ENCODE data around the gene LIMS2. TPM values are rescaled to one million over a fixed set of nuclear protein-coding genes. Genes with fewer than 3 reads are reported as not detected.

The LIMS2 gene
- total RNA-seq, 2 donors from 2014 or later: 2.4 to 4.8 TPM

GRCh38 chr2:127705391-127706065, 30.2 kb upstream of the LIMS2 start:
- H3K9me3 Mint-ChIP-seq: no peaks in the 10 kb centered on the region
- peaks cover 82% of the 10 kb centered on the region for H3K36me3 Mint-ChIP-seq (ENCODE audit: low read depth)
- H3K4me3 Mint-ChIP-seq: no peak overlapping the region
- peaks cover 7% of the 10 kb centered on the region for H3K4me1 Mint-ChIP-seq
- H3K27ac Mint-ChIP-seq: peak overlapping the region; percentile 1
- H3K27me3 Mint-ChIP-seq: no peaks in the 10 kb centered on the region
- ATAC-seq (replicated peaks): no peak

- H3K27ac Mint-ChIP-seq: peak overlapping the region; percentile 1
- no peaks in the 10 kb centered on the region for H3K9me3 Mint-ChIP-seq
- H3K4me1 Mint-ChIP-seq: peaks cover 12% of the 10 kb centered on the region
- H3K36me3 Mint-ChIP-seq (ENCODE audit: low read depth): peaks cover 75% of the 10 kb centered on the region
- ATAC-seq (replicated peaks): no peak
- H3K27me3 Mint-ChIP-seq: no peaks in the 10 kb centered on the region
- H3K4me3 Mint-ChIP-seq: peak overlapping the region; percentile 19
Observed at GRCh38 chr2:127704641-127705390, 29.5 kb upstream of the LIMS2 start.

GRCh38 chr2:127703282-127703681, 28.0 kb upstream of the LIMS2 start:
- H3K36me3 Mint-ChIP-seq (ENCODE audit: low read depth): peaks cover 60% of the 10 kb centered on the region
- peak overlapping the region; percentile 91 for H3K4me3 Mint-ChIP-seq
- H3K4me1 Mint-ChIP-seq: peaks cover 12% of the 10 kb centered on the region

GRCh38 chr2:127702395-127703009, 27.2 kb upstream of the LIMS2 start:
- Mint-ChIP-seq H3K36me3 (ENCODE audit: low read depth) (peaks cover 52% of the 10 kb centered on the region), H3K4me3 (peak overlapping the region; percentile 91), H3K9me3 (no peaks in the 10 kb centered on the region), H3K27ac (peak overlapping the region; percentile 95), H3K4me1 (peaks cover 12% of the 10 kb centered on the region), H3K27me3 (no peaks in the 10 kb centered on the region)
- ATAC-seq (replicated peaks): no peak

More at GRCh38 chr2:127703282-127703681, 28.0 kb upstream of the LIMS2 start:
- H3K27me3 Mint-ChIP-seq: no peaks in the 10 kb centered on the region
- no peak for ATAC-seq (replicated peaks)
- H3K9me3 Mint-ChIP-seq: no peaks in the 10 kb centered on the region
- no peak overlapping the region for H3K27ac Mint-ChIP-seq

- no peaks in the 10 kb centered on the region for H3K27me3 Mint-ChIP-seq
- peak; percentile 68 for ATAC-seq (replicated peaks)
- peak overlapping the region; percentile 91 for H3K4me3 Mint-ChIP-seq
- peaks cover 12% of the 10 kb centered on the region for H3K4me1 Mint-ChIP-seq
- no peaks in the 10 kb centered on the region for H3K9me3 Mint-ChIP-seq
- H3K27ac Mint-ChIP-seq: peak overlapping the region; percentile 95
- H3K36me3 Mint-ChIP-seq (ENCODE audit: low read depth): peaks cover 47% of the 10 kb centered on the region
Observed at GRCh38 chr2:127701651-127702394, 26.5 kb upstream of the LIMS2 start.

GRCh38 chr2:127701193-127701650, 25.9 kb upstream of the LIMS2 start, which contains the start of gene SFT2D3:
Gene SFT2D3, plus strand, starts transcription at chr2:127701497. Its CDS starts 32 bp downstream, at chr2:127701529.
- Mint-ChIP-seq H3K36me3 (ENCODE audit: low read depth) (peaks cover 41% of the 10 kb centered on the region), H3K27me3 (no peaks in the 10 kb centered on the region), H3K9me3 (no peaks in the 10 kb centered on the region), H3K27ac (peak within 1 kb of the TSS; percentile 95), H3K4me1 (peaks cover 12% of the 10 kb centered on the region), H3K4me3 (peak within 1 kb of the TSS; percentile 91)
- peak; percentile 87 for ATAC-seq (replicated peaks)

GRCh38 chr2:127700527-127701192, 25.3 kb upstream of the LIMS2 start:
- H3K4me3 Mint-ChIP-seq: peak overlapping the region; percentile 88
- peaks cover 12% of the 10 kb centered on the region for H3K4me1 Mint-ChIP-seq
- H3K27ac Mint-ChIP-seq: peak overlapping the region; percentile 92
- peaks cover 35% of the 10 kb centered on the region for H3K36me3 Mint-ChIP-seq (ENCODE audit: low read depth)
- ATAC-seq (replicated peaks): peak; percentile 25
- no peaks in the 10 kb centered on the region for H3K27me3 Mint-ChIP-seq
- no peaks in the 10 kb centered on the region for H3K9me3 Mint-ChIP-seq

GRCh38 chr2:127698553-127699355, 23.4 kb upstream of the LIMS2 start:
- Mint-ChIP-seq H3K27me3 (no peaks in the 10 kb centered on the region), H3K4me3 (no peak overlapping the region), H3K27ac (peak overlapping the region; percentile 31), H3K36me3 (ENCODE audit: low read depth) (peaks cover 16% of the 10 kb centered on the region), H3K4me1 (peaks cover 7% of the 10 kb centered on the region), H3K9me3 (no peaks in the 10 kb centered on the region)
- no peak for ATAC-seq (replicated peaks)

- Mint-ChIP-seq H3K4me3 (no peak overlapping the region), H3K36me3 (ENCODE audit: low read depth) (peaks cover 7% of the 10 kb centered on the region), H3K4me1 (peaks cover 7% of the 10 kb centered on the region), H3K27me3 (no peaks in the 10 kb centered on the region), H3K9me3 (no peaks in the 10 kb centered on the region), H3K27ac (no peak overlapping the region)
- no peak for ATAC-seq (replicated peaks)
Observed at GRCh38 chr2:127697482-127698180, 22.3 kb upstream of the LIMS2 start.

GRCh38 chr2:127695491-127696472, 20.5 kb upstream of the LIMS2 start:
- Mint-ChIP-seq H3K27ac (no peak overlapping the region), H3K4me3 (no peak overlapping the region), H3K27me3 (no peaks in the 10 kb centered on the region), H3K36me3 (ENCODE audit: low read depth) (no peaks in the 10 kb centered on the region), H3K4me1 (peaks cover 7% of the 10 kb centered on the region), H3K9me3 (peaks cover 8% of the 10 kb centered on the region)
- ATAC-seq (replicated peaks): peak; percentile 28

- no peak overlapping the region for H3K27ac Mint-ChIP-seq
- no peak overlapping the region for H3K4me3 Mint-ChIP-seq
- H3K9me3 Mint-ChIP-seq: peaks cover 8% of the 10 kb centered on the region
- no peak for ATAC-seq (replicated peaks)
- no peaks in the 10 kb centered on the region for H3K4me1 Mint-ChIP-seq
- H3K27me3 Mint-ChIP-seq: no peaks in the 10 kb centered on the region
- no peaks in the 10 kb centered on the region for H3K36me3 Mint-ChIP-seq (ENCODE audit: low read depth)
Observed at GRCh38 chr2:127694986-127695385, 19.7 kb upstream of the LIMS2 start.

GRCh38 chr2:127690696-127691095, 15.4 kb upstream of the LIMS2 start:
- H3K4me1 Mint-ChIP-seq: no peaks in the 10 kb centered on the region
- no peak overlapping the region for H3K27ac Mint-ChIP-seq
- H3K4me3 Mint-ChIP-seq: no peak overlapping the region
- no peaks in the 10 kb centered on the region for H3K36me3 Mint-ChIP-seq (ENCODE audit: low read depth)
- H3K27me3 Mint-ChIP-seq: peaks cover 10% of the 10 kb centered on the region
- peaks cover 8% of the 10 kb centered on the region for H3K9me3 Mint-ChIP-seq
- no peak for ATAC-seq (replicated peaks)
